Heart right ventricle (tissue), 16 donors: ENCODE measurements around the gene IER5. TPM values are rescaled to one million over a fixed set of nuclear protein-coding genes. Genes with fewer than 3 reads are reported as not detected.
"Not testable (repeated sequence)": the region's sequence is repeated elsewhere in the genome, so short reads cannot be mapped to it uniquely, and the experiment has no call there.

Source experiments
- ATAC-seq, 8 donors: fragments of 200-7000 bp; cut with Tn5 transposase; one replicate each; pipeline ENCODE4 v1.9.1; 2020; ENCODE audit warnings: mild to moderate bottlenecking in 8 of 8, moderate library complexity in 8 of 8, moderate number of reproducible peaks in 1 of 8
- DNase-seq, 2 donors: peaks; one replicate each; pipeline ENCODE4 v3.0.0-alpha.2; 2020
- H3K27ac ChIP-seq, 10 donors: fragments of 200-600 bp; sonication (generic) in 2 of 10; one replicate each; pipeline versions ENCODE4 v1.5.0 to v1.8.0; 2020 to 2022; ENCODE audit warnings: mild to moderate bottlenecking in 3 of 10
- H3K27me3 ChIP-seq, 7 donors: fragments of 200-600 bp; one replicate each; pipeline ENCODE4 v1.8.0; 2021 to 2022; ENCODE audit warnings: mild to moderate bottlenecking in 2 of 7
- H3K36me3 ChIP-seq, 9 donors: fragments of 200-600 bp; sonication (generic) in 1 of 9; one replicate each; pipeline versions ENCODE4 v1.5.0 to v1.8.0; 2020 to 2022; ENCODE audit warnings: mild to moderate bottlenecking in 2 of 9
- H3K4me1 ChIP-seq, 9 donors: fragments of 200-600 bp; sonication (generic) in 1 of 9; one replicate each; pipeline versions ENCODE4 v1.5.0 to v1.8.0; 2020 to 2022; ENCODE audit warnings: mild to moderate bottlenecking in 4 of 9
- H3K4me3 ChIP-seq, 10 donors: fragments of 200-600 bp; sonication (generic) in 2 of 10; one replicate each; pipeline versions ENCODE4 v1.5.0 to v1.8.0; 2020 to 2022; ENCODE audit warnings: mild to moderate bottlenecking in 7 of 10, moderate library complexity in 2 of 10
- H3K9me3 ChIP-seq, 11 donors: fragments of 200-600 bp in 10 of 11; sonication (generic) in 2 of 11; one replicate each; pipeline versions ENCODE4 v1.5.0 to v1.8.0; 2013 to 2022; ENCODE audit warnings: mild to moderate bottlenecking in 2 of 11, control low read depth in 1 of 11, moderate library complexity in 1 of 11
- CTCF ChIP-seq, 9 donors: fragments of 200-600 bp; sonication (generic) in 2 of 9; IDR thresholded peaks; one replicate each; pipeline versions ENCODE4 v1.5.0 to v1.8.0; 2021 to 2022; ENCODE audit warnings: antibody characterized with exemption in 9 of 9, mild to moderate bottlenecking in 5 of 9, moderate library complexity in 1 of 9
- WGBS, 2 donors: extraction: QIAGEN DNeasy Blood & Tissue Kit; methylation state at CpG; one replicate each; pipeline ENCODE4 v1.1.7; 2013; ENCODE audit warnings: inconsistent platforms in 1 of 2; 5-methylcytosine and 5-hydroxymethylcytosine counted together
- intact Hi-C, 10 donors: fragments of 100-400 bp; cut with DNase I; formaldehyde crosslinking; loops; one replicate each; pipeline versions ENCODE4 v1.11.1 to v1.14.2; 2022
- polyA plus RNA-seq, 2 donors: library from polyadenylated mRNA; stranded (reverse); fragments of 200-250 nt; gene quantifications; one replicate each; pipeline ENCODE4 v1.2.3, GENCODE V29; 2013
- total RNA-seq, 10 donors: library from RNA; stranded (reverse); fragmentation: NEBNext Ultra II Directional in 3 of 10; extraction: Animal tissue kit (Norgen Biotek cat#: 25700) in 3 of 10; gene quantifications; one replicate each; pipeline versions ENCODE4 v1.2.1 to v1.2.4, GENCODE V29; 2021 to 2023
- donor health status: Arrhythmogenic right ventricular cardiomyopathy.
- donor health status: ischemic (EF 13 %, LVEDD 7.1; RV severe dilation, severe dysfunction).
- donor health status: healthy with polysubstance abuse.
- donor health status: DM: no; HTN: yes; CAD: no.
- donor health status: DM: no; HTN: no; CAD: no.
- donor health status: ischemic (EF 25% LVEDD 6.9; RV normal size, moderate dysfunction).
- donor health status: ischemic (EF 25% LVEDD 5.7; RV mildly dilated, moderate dysfunction).
- donor health status: healthy.
- donor health status: DM: yes; HTN: yes; CAD: no.
- donor health status: Ischemic cardiomyopathy.
- donor health status: ischemic (EF 35%, LVEDD 5.7; RV mildly dilated, moderate dysfunction).
- donor health status: nonischemic (EF 11% LVEDD 7.7; RV severe dilation, severe dysfunction).
- donor health status: DM: yes; HTN: yes; CAD: no.
- donor health status: PGD.
- donor health status: ischemic (EF 29% LVEDD 5.4; RV normal size, mild dysfunction).
- donor health status: nonischemic (EF 23%, LVEDD 6.1; RV moderate dilation, normal function).

Gene IER5
- total and polyA plus RNA-seq, 12 donors = 10.7 to 87.5 (median 18.7) TPM

GRCh38 chr1:181057079-181057478 is 31.4 kb upstream of the IER5 start:
- intact Hi-C loops = no loop called here
- H3K36me3 ChIP-seq = peaks cover 0 to 39% (median 0%) of the 10 kb centered on the region in 9 donors
- no peaks in the 10 kb centered on the region for H3K27me3 ChIP-seq
- H3K9me3 ChIP-seq = peaks cover 0 to 15% (median 0%) of the 10 kb centered on the region in 11 donors
- H3K27ac ChIP-seq = no peak overlapping the region
- WGBS, 2 donors = 19 to 37% methylated on average over 3 of the region's 3 CpGs
- TF ChIP-seq CTCF (IDR thresholded peaks at IDR 0.05) = no peak
- H3K4me1 ChIP-seq = peaks cover 0 to 19% (median 10%) of the 10 kb centered on the region in 9 donors
- DNase-seq = no peak
- no peak overlapping the region for H3K4me3 ChIP-seq
- ATAC-seq = peak in 4 of 8 donors; percentile 28 to 71 (median 52)

GRCh38 chr1:181059435-181059834 is 29.1 kb upstream of the IER5 start:
- Histone ChIP-seq H3K4me1 (peaks cover 0 to 34% (median 16%) of the 10 kb centered on the region in 9 donors), H3K4me3 (no peak overlapping the region), H3K9me3 (peaks cover 0 to 15% (median 0%) of the 10 kb centered on the region in 11 donors), H3K27me3 (no peaks in the 10 kb centered on the region), H3K36me3 (peaks cover 0 to 19% (median 0%) of the 10 kb centered on the region in 9 donors), H3K27ac (no peak overlapping the region)
- no peak for ATAC-seq
- no peak for DNase-seq
- no peak for TF ChIP-seq CTCF (IDR thresholded peaks at IDR 0.05)
- intact Hi-C loops = no loop called here

GRCh38 chr1:181060066-181060465 is 28.4 kb upstream of the IER5 start:
- Histone ChIP-seq H3K27ac (no peak overlapping the region), H3K36me3 (peaks cover 0 to 16% (median 0%) of the 10 kb centered on the region in 9 donors), H3K4me1 (peaks cover 0 to 35% (median 16%) of the 10 kb centered on the region in 9 donors), H3K4me3 (no peak overlapping the region), H3K9me3 (peaks cover 0 to 15% (median 0%) of the 10 kb centered on the region in 11 donors), H3K27me3 (no peaks in the 10 kb centered on the region)
- intact Hi-C loops = no loop called here
- no peak for TF ChIP-seq CTCF (IDR thresholded peaks at IDR 0.05)
- 91 to 100% methylated on average over 1 of the region's 1 CpG for WGBS, 2 donors
- ATAC-seq (no peak), DNase-seq (no peak)

GRCh38 chr1:181060947-181061346 is 27.6 kb upstream of the IER5 start:
- Histone ChIP-seq H3K4me1 (peaks cover 0 to 35% (median 16%) of the 10 kb centered on the region in 9 donors), H3K9me3 (peaks cover 0 to 15% (median 0%) of the 10 kb centered on the region in 11 donors)
- H3K36me3 ChIP-seq, H3K4me3 ChIP-seq, DNase-seq, H3K27ac ChIP-seq, H3K27me3 ChIP-seq, intact Hi-C loops: not testable (repeated sequence)
- WGBS, 2 donors = 95% methylated on average over 3 of the region's 4 CpGs
- ATAC-seq = peak in 1 of 8 donors; percentile 12

GRCh38 chr1:181061487-181061886 is 27.0 kb upstream of the IER5 start:
- intact Hi-C loops = no loop called here
- Histone ChIP-seq H3K4me3 (no peak overlapping the region), H3K9me3 (peaks cover 0 to 15% (median 0%) of the 10 kb centered on the region in 11 donors), H3K36me3 (peaks cover 0 to 7% (median 0%) of the 10 kb centered on the region in 9 donors), H3K27ac (peak overlapping the region in 1 of 10 donors; percentile 77), H3K27me3 (no peaks in the 10 kb centered on the region), H3K4me1 (peaks cover 0 to 35% (median 16%) of the 10 kb centered on the region in 9 donors)
- TF ChIP-seq CTCF (IDR thresholded peaks at IDR 0.05) = no peak
- 26 to 44% methylated on average over 2 of the region's 2 CpGs for WGBS, 2 donors
- ATAC-seq (peak in 3 of 8 donors; percentile 25 to 59 (median 43)), DNase-seq (no peak)
